ENCODE results near the gene ZBTB18. TPM values are rescaled to one million over a fixed set of nuclear protein-coding genes. Genes with fewer than 3 reads are reported as not detected.

The ZBTB18 gene
- total RNA-seq, 1 experiment from 2014 or later = 15.2 TPM

DNA sequence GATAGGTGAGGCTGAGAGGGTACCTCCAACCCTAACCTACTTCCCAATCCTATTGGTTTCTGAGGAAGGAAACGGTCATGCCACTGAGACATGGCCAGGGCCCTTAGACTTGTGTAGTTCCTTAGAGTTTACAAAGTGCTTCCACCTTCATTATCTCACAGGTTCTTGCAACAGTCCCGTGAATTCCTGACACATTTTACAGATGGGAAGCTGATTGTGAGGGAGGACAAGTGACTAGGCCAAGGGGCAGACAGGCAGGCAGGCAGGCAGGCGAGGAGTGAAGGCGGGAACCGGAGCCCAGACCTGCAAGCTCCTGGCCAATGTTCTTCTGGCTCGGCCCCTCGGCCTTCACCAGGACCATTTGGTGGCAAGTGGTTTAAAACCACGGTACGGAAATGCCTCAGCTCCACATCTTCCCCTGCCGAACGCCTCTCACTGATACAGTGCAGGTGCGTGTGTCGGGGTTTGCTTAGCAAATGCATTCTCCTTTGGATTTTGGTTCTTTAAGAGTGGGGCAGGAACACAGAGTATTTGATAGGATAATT is 45.1 kb downstream of the ZBTB18 start:
- Histone ChIP-seq H3K27me3 (replicated peaks; ENCODE audit: insufficient read depth, low read depth, low read length, poor library complexity) (peaks cover 17% of the 10 kb centered on the region), H3K4me3 (ENCODE audit: low read depth, low read length, poor library complexity, severe bottlenecking) (no peak overlapping the region), H3K36me3 (ENCODE audit: insufficient read depth, low read length, poor library complexity, severe bottlenecking) (no peaks in the 10 kb centered on the region), H3K4me1 (ENCODE audit: insufficient read depth, low read length, poor library complexity, severe bottlenecking) (peaks cover 9% of the 10 kb centered on the region), H3K9me3 (ENCODE audit: low read depth, low read length, poor library complexity, severe bottlenecking) (no peaks in the 10 kb centered on the region), H3K27ac (ENCODE audit: low read depth, low read length, poor library complexity, severe bottlenecking) (no peak overlapping the region)
- ChIA-PET POLR2A (ENCODE audit: low non-redundant PET) (no interaction called here), CTCF (no interaction called here)
- intact Hi-C loops (cut with micrococcal nuclease; ENCODE audit: unreplicated experiment) = no loop called here
- no peak for DNase-seq (ENCODE audit: low spot score)
- no TSS peak for BruUV-seq (replicated peaks)
- no peak for TF ChIP-seq EZH2 (IDR thresholded peaks at IDR 0.05; ENCODE audit: borderline replicate concordance, low read depth, low read length, poor library complexity, severe bottlenecking)
- TF ChIP-seq, protein P1, sequence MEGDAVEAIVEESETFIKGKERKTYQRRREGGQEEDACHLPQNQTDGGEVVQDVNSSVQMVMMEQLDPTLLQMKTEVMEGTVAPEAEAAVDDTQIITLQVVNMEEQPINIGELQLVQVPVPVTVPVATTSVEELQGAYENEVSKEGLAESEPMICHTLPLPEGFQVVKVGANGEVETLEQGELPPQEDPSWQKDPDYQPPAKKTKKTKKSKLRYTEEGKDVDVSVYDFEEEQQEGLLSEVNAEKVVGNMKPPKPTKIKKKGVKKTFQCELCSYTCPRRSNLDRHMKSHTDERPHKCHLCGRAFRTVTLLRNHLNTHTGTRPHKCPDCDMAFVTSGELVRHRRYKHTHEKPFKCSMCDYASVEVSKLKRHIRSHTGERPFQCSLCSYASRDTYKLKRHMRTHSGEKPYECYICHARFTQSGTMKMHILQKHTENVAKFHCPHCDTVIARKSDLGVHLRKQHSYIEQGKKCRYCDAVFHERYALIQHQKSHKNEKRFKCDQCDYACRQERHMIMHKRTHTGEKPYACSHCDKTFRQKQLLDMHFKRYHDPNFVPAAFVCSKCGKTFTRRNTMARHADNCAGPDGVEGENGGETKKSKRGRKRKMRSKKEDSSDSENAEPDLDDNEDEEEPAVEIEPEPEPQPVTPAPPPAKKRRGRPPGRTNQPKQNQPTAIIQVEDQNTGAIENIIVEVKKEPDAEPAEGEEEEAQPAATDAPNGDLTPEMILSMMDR (conservative IDR thresholded peaks at IDR 0.05; ENCODE audit: low read depth, low read length) = no peak

DNA sequence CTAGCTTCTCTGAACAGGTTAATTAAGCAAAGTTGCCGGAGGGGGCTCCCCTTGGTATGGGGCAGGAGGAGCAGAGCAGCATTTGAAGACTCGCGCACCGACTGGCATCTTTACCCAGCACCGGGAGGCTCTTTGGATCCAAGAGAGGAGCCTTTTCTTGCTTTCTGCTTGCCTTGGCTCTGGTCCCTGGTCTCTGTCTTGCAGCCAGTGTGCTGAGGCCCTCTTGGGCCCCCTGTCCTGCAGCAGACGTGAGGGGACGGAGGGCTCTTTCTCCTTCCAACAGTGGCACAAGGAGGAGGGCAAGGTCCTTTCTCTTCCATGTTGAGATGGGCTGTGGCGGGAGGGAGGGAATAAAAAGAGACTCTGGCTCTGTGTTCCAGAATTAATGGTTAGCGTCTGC is 45.6 kb downstream of the ZBTB18 start:
- BruUV-seq (replicated peaks) = no TSS peak
- Histone ChIP-seq H3K27me3 (replicated peaks; ENCODE audit: insufficient read depth, low read depth, low read length, poor library complexity) (peaks cover 17% of the 10 kb centered on the region), H3K4me3 (ENCODE audit: low read depth, low read length, poor library complexity, severe bottlenecking) (no peak overlapping the region), H3K27ac (ENCODE audit: low read depth, low read length, poor library complexity, severe bottlenecking) (no peak overlapping the region), H3K4me1 (ENCODE audit: insufficient read depth, low read length, poor library complexity, severe bottlenecking) (peaks cover 9% of the 10 kb centered on the region), H3K9me3 (ENCODE audit: low read depth, low read length, poor library complexity, severe bottlenecking) (no peaks in the 10 kb centered on the region), H3K36me3 (ENCODE audit: insufficient read depth, low read length, poor library complexity, severe bottlenecking) (no peaks in the 10 kb centered on the region)
- CTCF ChIA-PET = no interaction called here
- POLR2A ChIA-PET (ENCODE audit: low non-redundant PET) = no interaction called here
- DNase-seq (ENCODE audit: low spot score) = no peak
- TF ChIP-seq, protein P1 (conservative IDR thresholded peaks at IDR 0.05; ENCODE audit: low read depth, low read length) = no peak
- no peak for TF ChIP-seq EZH2 (IDR thresholded peaks at IDR 0.05; ENCODE audit: borderline replicate concordance, low read depth, low read length, poor library complexity, severe bottlenecking)
- intact Hi-C loops (cut with micrococcal nuclease; ENCODE audit: unreplicated experiment) = no loop called here

DNA sequence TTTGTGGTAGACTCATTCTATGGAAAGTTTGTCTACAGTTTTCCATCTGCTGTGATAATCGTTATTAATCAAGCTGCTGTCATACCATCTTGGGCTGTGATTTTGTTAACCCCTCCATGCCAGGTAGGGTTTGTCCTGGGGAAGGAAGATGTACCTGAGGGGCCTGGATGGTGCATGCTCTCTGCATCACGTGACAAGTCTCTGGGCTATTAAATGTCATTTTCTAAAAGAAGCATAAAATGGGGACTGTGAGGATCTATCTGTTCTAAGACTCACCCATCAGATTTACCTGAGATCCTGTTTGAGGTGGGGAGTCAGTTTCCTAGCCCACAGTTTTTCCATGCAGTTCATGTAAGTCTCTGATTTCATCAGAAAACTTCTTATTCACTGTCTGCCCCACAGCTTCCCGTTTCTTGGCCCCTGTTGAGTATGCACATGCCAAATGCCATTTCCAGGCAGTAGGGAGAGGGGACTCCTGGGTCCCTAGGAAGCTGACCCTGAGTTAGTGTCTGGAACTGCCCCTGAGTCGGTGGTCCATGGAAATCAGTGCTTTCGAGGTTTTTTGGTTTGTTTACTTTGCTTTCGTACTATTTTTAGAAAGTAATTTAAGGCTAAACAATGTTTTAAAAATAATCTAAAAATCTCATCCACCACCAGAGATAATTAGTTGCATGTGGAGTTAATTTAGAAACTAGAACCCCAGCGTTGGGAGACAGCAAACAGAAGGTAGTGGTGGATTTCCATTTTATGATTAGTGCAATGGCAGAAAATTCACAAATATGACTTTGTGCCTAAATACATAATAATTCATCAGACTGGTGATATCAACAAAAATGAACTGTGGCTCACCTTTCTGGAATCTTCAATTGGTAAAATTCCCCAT is 46.7 kb downstream of the ZBTB18 start:
- Histone ChIP-seq H3K36me3 (ENCODE audit: insufficient read depth, low read length, poor library complexity, severe bottlenecking) (no peaks in the 10 kb centered on the region), H3K27me3 (replicated peaks; ENCODE audit: insufficient read depth, low read depth, low read length, poor library complexity) (peaks cover 17% of the 10 kb centered on the region), H3K4me3 (ENCODE audit: low read depth, low read length, poor library complexity, severe bottlenecking) (no peak overlapping the region), H3K27ac (ENCODE audit: low read depth, low read length, poor library complexity, severe bottlenecking) (no peak overlapping the region), H3K9me3 (ENCODE audit: low read depth, low read length, poor library complexity, severe bottlenecking) (no peaks in the 10 kb centered on the region), H3K4me1 (ENCODE audit: insufficient read depth, low read length, poor library complexity, severe bottlenecking) (peaks cover 9% of the 10 kb centered on the region)
- no peak for TF ChIP-seq EZH2 (IDR thresholded peaks at IDR 0.05; ENCODE audit: borderline replicate concordance, low read depth, low read length, poor library complexity, severe bottlenecking)
- TF ChIP-seq, protein P1 (conservative IDR thresholded peaks at IDR 0.05; ENCODE audit: low read depth, low read length) = no peak
- no peak for DNase-seq (ENCODE audit: low spot score)
- intact Hi-C loops (cut with micrococcal nuclease; ENCODE audit: unreplicated experiment) = no loop called here
- POLR2A ChIA-PET (ENCODE audit: low non-redundant PET) = no interaction called here
- CTCF ChIA-PET = no interaction called here
- no TSS peak for BruUV-seq (replicated peaks)
